HG03354 (cell line): ENCODE results near the gene ITPK1.

Experiments used
- ATAC-seq: cut with Tn5 transposase; IDR thresholded peaks from one replicate; pipeline ENCODE4 v1.9.1; 2021; ENCODE audit warnings: mild to moderate bottlenecking; ENCODE audit not compliant: unreplicated experiment, poor library complexity, severe bottlenecking

ITPK1 gene

GRCh38 chr14:92963301-92964123 lies 152.2 kb downstream of the ITPK1 start:
- no peak for ATAC-seq

- ATAC-seq: no peak
Observed at GRCh38 chr14:92962831-92963095, 153.0 kb downstream of the ITPK1 start.

GRCh38 chr14:92962031-92962830 lies 153.5 kb downstream of the ITPK1 start:
- no peak for ATAC-seq

DNA sequence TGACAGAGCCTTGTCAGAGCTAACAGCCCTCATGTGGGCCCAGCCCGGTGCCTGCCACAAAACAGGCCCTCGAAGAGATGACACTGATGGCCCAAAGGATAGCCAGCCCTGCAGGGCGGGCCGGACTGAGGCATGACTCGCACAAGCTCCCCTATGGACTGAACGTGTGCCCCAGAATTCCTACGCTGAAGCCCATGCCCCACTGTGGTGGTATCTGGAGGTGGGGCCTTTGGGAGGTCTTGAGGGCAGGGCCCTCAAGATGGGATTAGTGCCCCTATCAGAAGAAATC lies 154.2 kb downstream of the ITPK1 start:
- no peak for ATAC-seq

DNA sequence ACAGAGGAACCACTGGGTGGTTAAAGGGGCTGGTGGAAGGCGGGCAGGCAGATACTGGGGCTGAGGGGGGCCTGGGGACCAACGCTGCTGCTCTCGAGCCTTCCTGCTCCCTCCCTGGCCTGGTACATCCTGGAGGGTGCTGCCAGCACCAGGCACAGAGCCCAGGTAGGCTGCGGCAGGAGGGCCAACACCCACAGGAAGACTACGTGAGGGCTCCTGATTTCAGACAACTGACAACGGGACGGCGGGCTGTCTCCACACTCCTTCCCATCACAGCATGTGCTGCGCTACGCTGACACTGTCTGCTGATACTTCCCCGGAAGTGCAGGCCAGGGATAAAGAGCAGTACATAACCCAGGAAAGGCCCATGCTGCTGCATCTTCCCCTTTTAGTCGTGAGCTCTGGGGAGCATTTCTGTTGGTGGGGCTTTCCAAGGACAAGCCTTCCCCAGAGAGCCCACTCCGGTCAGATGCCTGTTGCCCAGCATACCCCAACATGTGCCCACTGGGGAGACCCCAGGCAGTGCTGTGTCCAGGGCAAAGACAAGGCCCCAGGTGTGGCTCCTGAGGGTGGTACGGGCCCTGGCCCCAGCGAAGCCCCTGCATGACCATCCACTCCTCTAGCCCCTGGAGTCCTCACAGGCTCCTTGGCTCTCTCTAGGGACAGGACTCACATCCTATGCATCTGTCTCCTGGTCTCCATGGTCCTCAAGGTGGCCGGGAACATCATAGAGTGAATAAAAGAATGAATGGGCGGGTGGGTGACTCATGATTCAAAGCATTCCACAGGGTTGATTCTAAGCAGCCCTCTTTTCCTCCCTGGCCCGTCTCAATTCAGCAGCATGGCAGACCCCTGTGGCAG lies 154.8 kb downstream of the ITPK1 start:
- ATAC-seq: no peak

GRCh38 chr14:92959761-92960680 lies 155.7 kb downstream of the ITPK1 start:
- ATAC-seq: no peak

DNA sequence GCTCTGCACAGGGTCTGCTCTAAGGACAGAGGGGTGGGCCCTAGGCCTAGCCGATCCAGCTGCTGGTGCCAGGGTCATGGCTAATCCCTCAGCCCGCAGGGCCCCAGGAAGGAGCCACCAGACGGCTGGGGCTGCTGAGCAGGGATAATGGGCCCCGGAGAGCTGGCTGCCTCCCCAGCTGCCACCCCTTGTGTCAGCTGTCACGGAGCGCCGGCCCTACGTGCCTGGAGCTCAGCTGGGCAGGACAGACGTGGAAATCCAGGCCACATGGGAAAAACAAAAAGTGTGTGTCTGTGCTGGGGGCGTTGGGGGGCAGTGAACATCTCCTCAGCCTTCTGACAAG lies 156.6 kb downstream of the ITPK1 start:
- no peak for ATAC-seq

- ATAC-seq: no peak
Observed at GRCh38 chr14:92958373-92959188, 157.1 kb downstream of the ITPK1 start.

- ATAC-seq: no peak
Observed at GRCh38 chr14:92956961-92957360, 158.8 kb downstream of the ITPK1 start.

DNA sequence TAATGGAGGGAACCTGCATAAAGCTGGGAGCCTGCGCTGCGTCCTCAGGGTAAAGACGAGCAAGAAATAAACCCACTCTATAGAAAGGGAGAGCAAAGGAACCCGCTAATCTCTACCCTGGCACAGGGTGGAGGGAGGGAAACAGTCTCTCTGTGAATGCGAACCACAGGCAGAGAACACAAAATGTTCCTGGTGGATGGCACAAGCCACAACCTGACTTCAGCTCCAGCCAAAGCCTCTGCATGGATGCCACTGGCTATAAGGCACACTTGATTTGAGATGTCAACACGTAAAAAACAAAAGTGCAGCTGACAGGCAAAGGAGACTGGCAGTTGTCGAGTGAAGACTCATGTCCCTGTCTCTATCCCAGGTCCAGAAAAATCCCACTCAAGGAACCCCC lies 160.3 kb downstream of the ITPK1 start:
- no peak for ATAC-seq

GRCh38 chr14:92954933-92955332 lies 160.8 kb downstream of the ITPK1 start:
- no peak for ATAC-seq

GRCh38 chr14:92953526-92953925 lies 162.2 kb downstream of the ITPK1 start:
- no peak for ATAC-seq

- no peak for ATAC-seq
Observed at GRCh38 chr14:92952481-92953298, 163.0 kb downstream of the ITPK1 start.

- ATAC-seq: peak; percentile 89
Observed at GRCh38 chr14:92951912-92952471, 163.7 kb downstream of the ITPK1 start.

GRCh38 chr14:92951261-92951660 lies 164.5 kb downstream of the ITPK1 start:
- ATAC-seq: no peak

DNA sequence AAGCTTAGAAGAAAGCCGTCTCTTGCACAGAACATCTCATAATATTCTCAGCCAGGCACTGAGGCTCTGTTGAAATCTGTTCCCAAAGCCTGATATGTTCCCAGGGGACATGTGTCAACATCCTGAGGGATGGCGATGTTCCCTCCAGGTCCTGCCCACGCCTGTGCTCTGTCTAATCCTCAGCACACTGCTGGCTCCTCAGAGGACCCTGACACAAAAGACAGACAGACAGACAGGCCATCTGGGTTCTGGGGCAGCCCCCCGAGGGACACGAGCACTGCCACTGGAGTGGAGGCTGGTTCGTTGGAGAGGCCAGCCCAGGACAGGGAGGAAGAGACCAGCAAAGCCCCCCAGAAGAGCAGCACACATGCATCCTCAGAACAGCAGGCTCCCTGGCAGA lies 165.0 kb downstream of the ITPK1 start:
- no peak for ATAC-seq

GRCh38 chr14:92950193-92950540 lies 165.6 kb downstream of the ITPK1 start:
- no peak for ATAC-seq
